GM21619 (cell line): ENCODE measurements around the gene MIF.

ENCODE experiments used
- ATAC-seq: cut with Tn5 transposase; IDR thresholded peaks from one replicate; pipeline ENCODE4 v1.9.1; 2021; ENCODE audit not compliant: unreplicated experiment

Gene MIF

DNA sequence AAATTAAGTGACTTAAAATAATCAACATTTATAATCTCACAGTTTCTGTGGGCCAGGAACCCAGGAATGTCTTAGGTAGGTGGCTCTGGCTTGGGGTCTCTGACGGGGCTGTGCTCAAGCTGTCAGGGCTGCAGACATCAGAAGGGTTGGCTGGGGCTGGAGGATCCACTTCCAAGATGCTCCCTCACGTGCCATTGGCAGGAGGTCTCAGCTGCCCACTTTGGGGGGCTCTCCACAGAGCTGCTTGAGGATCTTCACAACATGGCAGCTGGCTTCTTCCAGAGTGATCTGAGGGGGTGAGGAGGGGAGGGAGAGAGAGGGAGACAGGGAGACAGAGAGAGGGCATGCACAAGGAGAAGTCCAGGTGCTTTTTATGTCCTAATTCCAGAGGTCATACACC is 18.4 kb upstream of the MIF start:
- ATAC-seq: no peak

DNA sequence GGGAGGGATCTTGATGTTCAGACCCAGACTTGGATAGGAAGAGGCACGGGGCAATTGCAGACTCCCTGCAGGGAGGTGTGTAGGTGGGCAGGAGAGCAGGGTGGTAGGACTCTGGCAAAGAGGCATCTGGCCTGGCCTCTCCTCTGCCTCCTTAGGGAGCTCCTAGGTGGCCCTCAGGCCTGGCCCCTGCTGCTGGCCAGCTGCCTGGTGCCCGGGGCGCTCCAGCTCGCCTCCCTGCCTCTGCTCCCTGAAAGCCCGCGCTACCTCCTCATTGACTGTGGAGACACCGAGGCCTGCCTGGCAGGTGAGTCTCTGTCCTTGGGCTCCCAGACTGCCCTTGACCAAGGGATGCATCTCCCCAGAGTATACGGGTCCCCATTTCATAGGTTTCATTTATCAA is 16.6 kb upstream of the MIF start:
- no peak for ATAC-seq

DNA sequence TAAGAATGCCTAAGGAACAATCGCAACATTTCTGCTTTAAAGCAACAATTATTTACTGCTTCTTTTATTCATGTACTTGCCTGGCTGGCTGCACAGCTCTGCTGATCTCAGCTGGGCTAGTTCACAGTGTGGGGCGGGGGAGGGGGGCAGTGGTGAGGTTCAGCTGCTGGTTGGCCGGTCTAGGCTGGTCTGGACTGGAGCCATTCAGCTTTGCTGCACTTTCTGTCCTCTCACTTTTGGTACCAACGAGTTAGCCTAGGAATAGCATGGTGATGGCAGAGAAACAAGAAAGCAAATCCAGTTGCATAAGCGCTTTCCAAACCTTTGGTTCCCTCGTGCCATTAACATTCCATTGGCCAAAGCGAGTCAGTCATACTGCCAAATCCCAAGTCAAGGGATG is 16.0 kb upstream of the MIF start:
- no peak for ATAC-seq

- ATAC-seq: no peak
Measured at GRCh38 chr22:23882370-23882769, 11.8 kb upstream of the MIF start.

DNA sequence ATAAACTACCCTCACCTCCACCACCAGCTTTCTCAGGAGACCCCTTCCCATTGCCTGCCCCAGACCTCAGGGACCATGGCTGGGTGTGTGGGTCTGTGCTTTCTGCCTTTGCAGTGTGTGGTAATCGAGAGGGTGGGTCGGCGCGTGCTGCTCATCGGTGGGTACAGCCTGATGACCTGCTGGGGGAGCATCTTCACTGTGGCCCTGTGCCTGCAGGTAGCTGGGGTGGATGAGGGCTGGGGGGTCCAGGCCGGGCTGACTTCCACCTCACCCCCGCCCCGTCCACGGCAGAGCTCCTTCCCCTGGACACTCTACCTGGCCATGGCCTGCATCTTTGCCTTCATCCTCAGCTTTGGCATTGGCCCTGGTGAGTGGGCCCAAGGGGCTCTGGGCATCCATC is 10.5 kb upstream of the MIF start:
- ATAC-seq: no peak

DNA sequence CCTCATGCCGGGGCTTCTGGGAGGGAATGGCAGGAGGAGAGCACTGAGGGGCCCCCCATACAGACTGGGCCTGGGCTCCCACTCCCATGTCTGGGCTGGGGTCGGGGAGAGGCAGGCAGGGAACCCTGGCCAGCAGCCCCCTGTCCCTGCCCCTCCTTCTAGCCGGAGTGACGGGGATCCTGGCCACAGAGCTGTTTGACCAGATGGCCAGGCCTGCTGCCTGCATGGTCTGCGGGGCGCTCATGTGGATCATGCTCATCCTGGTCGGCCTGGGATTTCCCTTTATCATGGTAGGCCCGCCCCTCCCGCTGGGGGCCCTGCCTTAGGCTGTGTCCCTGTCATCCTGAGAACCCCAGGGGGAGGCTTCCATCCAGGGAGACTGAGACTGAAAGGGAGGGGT is 10.0 kb upstream of the MIF start:
- ATAC-seq: no peak

GRCh38 chr22:23888615-23889401 is 5.4 kb upstream of the MIF start:
- no peak for ATAC-seq

GRCh38 chr22:23889620-23890019 is 4.6 kb upstream of the MIF start:
- ATAC-seq: no peak

DNA sequence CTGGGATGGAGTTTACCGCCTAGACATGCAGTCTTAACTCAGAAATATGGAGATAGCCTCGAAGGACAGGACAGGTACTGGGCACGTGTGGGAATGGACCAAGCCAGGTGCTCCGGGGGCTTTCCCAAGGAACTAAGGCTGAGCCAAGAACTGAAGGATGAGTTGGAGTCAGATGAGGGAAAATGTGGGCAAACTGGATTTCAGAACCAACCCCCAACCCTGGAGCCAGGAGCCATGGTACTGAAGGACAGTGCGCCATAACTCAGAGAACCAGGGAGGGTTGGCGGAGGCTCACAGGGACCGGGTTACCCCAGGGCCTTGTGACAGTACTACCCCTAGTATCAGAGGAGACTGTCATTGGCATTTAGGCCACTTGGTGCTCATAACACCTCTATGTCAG is 2.5 kb upstream of the MIF start:
- ATAC-seq: no peak

GRCh38 chr22:23892130-23892529 is 2.1 kb upstream of the MIF start:
- ATAC-seq: no peak

- ATAC-seq: no peak
Measured at GRCh38 chr22:23892706-23893105, 1.5 kb upstream of the MIF start.

GRCh38 chr22:23893121-23893944 is 850 bp upstream of the MIF start:
- ATAC-seq: no peak

- ATAC-seq: peak; percentile 20
Measured at GRCh38 chr22:23894710-23895598, 771 bp downstream of the MIF start.

DNA sequence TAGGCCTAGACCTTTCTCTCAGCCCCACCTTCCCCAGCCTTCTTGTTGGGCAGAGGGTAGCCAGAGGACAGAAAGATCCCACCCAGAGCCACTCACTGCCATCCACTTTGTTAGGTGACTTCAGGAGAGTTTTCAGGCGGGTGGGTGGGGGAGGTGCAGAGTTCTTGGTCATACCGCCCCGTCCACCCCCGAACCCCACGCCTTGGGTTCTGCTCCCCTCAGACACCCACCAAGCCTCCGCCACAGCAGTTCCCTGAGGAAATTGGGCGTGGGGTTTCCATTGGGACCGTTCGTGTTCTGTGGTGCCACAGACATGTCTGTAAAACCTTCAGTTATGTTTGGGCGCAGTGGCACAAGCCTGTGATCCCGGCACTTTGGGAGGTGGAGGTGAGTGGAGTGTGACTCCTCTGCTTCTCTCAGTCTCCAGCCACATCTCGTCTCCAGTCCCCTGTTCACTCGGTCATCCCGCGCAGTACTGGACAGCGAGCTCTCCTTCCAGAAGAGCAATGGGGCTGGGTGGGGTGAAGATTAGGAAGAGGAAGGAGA is 1.5 kb downstream of the MIF start:
- ATAC-seq: no peak

GRCh38 chr22:23896166-23896522 is 2.0 kb downstream of the MIF start:
- ATAC-seq: no peak

DNA sequence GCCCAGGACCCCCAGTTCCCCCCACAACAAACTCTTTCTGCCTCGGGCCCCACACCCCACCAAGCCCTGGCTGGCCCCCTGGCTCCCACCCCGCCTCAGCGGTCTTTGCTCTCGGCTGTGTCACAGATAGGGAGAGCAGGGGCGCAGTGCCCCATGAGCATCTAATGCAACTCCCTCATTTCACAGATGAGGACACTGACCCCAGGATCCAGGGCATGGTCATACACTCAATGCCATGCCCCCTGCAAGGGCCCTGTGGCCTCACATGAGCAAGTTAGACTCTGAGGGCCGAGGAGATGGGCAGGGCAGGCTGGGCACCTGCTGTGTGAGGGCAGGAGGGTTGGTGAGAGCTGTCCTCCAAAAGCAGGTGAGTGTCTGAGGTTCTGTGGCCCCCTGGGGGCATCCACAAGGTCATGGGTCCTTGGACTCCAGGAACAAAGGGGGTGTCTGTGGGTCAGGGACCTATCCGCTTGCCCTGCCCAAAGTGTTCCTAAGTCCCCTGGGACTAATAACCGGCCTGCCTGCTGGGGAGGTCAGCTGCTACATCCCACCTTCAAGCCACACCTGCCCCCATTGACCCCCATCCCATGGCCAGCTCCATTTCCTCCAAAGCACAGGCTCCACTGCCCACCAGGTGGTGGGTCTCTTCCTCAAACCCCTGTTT is 2.5 kb downstream of the MIF start:
- ATAC-seq: no peak

GRCh38 chr22:23897320-23897719 is 3.1 kb downstream of the MIF start:
- no peak for ATAC-seq

DNA sequence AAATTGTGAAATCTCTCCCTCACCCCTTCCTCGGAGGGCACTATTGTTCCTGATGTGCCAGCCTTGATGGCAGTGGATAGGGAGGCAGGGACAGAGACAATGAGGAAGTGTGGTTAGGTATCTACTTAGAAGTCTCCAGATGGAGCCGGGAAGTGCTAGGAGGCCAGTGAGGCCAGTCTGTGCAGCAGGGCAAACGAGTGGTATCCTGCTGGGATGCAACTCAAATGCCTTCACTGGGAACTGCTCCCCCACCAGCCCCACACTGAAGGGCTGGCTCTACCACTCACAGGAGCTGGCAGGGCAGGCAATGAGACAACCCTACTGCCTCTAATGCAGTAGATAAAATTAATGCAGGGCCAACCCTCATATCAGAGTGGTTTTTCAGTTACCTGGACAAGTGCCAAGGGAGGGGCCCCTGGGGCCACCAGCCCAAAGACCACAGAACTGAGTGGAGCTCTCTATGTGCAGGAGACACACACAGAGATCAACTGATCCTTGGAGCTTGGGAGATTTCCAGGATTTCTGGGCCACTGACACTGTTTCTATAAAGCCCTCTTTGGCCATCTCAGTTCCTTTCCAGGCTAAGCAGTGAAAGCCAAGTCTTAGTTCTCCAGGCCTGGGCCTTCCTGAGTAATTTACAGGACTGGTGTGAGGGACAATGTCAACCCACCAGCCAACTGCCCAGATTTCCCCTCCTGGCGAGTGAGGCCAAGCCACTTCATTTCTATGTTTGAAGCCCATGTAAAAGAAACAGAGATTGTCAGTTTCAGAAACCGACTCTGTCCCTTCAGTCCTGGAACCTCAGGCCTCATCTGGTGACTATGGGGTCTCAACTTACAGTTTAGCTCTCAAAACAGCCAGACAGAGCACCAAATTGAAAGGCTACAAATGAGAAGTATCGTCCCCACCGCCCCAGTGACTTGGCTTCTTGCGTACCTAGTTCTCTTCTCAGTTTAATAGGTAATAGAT is 4.1 kb downstream of the MIF start:
- ATAC-seq: no peak

GRCh38 chr22:23899042-23899745 is 5.0 kb downstream of the MIF start:
- ATAC-seq: no peak
